Stimulated activated CD4-positive, alpha-beta T cell treated with anti-CD3 and anti-CD28 coated beads, Interleukin-2, amount 100 ng/mL, for 24 hours (primary cell): Measurements from ENCODE around the gene CD86.

Experiments
- DNase-seq, 2 donors: peaks; one replicate each; pipeline ENCODE4 v3.0.0-alpha.2; 2020

The CD86 gene

DNA sequence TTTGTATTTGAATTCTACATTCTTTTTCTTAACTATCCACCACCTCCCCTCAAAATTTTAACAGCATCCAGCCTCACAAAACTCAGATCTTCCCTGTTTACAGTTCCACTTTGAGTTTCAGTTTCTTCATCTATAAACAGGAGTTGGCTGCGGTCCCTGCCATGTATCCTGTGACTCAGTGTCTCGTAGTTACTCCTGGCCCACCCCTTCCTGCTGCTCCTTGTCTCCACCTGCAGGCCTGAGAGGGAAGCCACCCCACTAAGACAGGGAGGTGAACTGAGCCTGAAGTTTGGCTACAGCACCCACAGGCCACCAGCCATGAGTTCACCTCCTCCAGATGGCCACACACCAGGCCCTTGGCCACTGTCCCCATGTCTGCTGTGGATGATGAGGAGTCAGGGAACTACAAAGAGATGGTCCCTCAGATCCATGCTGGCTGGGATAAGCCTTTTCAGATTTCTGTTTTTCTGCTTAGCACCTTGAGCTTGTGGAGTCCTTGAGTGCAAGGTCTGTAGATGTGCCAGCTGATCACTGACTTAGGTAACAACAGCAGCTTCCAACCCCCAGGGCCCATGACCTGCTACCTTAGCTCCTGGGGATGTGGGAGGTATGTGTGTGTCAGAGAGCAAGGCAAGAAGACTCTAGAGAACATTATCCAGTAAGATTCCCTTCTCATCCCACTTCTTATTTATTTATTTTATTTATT, 37.5 kb downstream of the CD86 start:
- DNase-seq = peak; percentile 61 to 65

GRCh38 chr3:122094125-122094524, 39.0 kb downstream of the CD86 start:
- no peak for DNase-seq

DNA sequence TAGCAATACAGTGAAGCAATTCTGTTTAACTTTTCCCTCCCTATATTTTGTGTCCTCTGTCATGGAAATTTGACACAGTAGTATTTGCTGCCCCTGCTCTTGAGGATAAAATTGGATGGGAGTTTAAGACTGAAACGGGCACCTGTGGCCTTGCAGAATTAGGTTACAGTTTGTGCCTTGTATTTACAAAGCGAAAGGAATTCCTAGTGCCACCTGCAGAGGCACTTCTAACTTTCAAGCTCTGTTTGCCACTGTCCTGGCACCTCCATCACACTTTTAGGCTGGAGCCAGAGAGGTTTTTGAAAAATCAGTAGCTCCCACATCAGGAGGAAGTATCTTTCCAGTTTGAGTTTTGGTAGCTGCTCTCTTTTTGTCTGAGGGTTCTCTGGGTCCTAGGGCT, 39.5 kb downstream of the CD86 start:
- DNase-seq = no peak

GRCh38 chr3:122097141-122097540, 42.0 kb downstream of the CD86 start:
- DNase-seq = no peak

GRCh38 chr3:122098611-122099010, 43.4 kb downstream of the CD86 start:
- DNase-seq = no peak

DNA sequence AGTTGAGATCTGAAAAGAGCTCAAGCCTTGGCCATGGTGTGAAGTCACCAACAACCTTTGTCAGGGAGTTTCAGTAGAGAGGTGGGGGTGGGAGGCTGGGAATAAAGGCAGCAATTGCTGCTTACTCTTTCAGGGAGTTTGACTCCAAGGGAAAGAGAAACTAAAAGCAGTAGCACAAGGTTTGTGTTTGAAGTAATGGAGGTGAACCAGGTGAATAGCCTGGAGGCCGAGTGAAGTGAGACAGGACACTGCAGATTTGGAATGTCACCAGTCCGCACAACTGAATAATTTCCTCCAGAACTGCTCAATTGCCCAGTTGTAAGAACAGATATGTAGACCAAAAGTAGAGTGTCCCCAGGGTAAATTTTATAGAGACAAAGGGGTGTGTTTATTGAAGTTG, 44.1 kb downstream of the CD86 start:
- DNase-seq = no peak

- DNase-seq = no peak
Measured at GRCh38 chr3:122100083-122100482, 44.9 kb downstream of the CD86 start.

GRCh38 chr3:122100591-122101463, 45.7 kb downstream of the CD86 start:
- DNase-seq = peak; percentile 16 to 30

DNA sequence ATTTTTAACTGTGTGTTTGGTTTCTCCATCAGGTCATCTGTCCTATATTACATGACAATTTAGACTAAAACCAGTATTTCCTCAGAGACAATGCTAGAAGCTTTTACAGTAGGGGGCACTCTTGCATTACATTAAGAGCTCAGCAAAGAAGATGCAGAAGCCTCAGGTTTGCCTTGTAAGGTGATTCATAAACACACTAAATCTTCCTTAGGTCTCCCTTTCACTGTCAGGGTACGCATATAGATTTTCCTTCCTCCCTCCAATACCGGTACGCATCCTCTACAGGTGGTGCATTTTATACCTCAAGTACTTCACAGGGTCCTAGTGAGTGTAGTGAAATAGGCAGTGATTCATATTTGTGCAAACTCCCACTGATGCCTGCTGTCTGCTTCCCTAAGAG, 46.5 kb downstream of the CD86 start:
- DNase-seq = no peak

- peak; percentile 20 to 28 for DNase-seq
Measured at GRCh38 chr3:122102191-122102935, 47.2 kb downstream of the CD86 start.

- DNase-seq = no peak
Measured at GRCh38 chr3:122103821-122104514, 48.8 kb downstream of the CD86 start.

DNA sequence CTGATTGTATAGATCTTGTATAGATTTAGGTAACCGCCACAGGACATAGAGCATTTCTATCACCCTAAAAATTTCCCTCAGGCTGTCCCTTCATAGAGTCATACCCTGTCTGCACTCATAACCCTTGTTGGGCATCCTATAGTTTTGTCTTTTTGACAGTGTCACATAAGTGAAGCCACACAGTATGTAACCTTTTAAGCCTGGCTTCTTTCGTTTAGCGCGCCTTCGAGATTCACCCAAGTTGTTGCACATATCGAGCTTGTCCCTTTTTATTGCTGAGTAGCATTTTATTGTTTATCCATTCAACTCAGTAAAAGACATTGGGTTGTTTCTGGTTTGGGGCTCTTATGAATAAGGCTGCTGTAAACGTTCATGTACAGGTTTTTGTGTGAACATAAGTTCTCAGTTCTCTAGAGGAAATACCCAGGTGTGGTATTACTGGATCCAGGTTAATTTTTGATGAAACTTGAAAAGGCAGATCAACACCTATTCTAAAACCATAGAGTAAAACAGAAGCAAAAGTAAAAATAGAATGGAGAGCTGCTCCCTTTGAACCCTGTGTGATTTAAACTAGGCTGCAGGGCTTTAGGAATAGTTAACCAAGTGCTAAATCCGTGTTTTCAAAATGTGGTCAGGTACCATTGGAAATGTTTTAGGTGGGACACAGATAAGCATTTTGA, 49.5 kb downstream of the CD86 start:
- no peak for DNase-seq

DNA sequence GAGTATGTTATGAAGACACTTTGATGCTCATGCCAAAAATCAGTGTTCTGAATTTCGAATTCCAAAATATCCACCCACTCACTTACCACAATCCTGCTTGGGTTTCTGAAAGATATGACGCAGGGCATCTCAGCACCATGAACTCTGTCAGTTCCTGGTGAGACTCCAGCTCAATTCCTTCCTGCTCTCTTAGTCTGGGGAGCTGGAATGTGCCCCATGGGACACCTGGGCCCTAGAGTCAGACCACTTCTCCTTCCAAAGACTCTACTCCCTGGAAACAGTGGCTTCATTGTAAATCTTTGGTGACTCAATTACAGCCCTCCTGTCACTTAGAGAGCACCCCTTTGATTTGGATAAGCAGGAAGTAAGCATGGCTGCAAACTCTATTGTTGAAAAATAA, 50.5 kb downstream of the CD86 start:
- no peak for DNase-seq

DNA sequence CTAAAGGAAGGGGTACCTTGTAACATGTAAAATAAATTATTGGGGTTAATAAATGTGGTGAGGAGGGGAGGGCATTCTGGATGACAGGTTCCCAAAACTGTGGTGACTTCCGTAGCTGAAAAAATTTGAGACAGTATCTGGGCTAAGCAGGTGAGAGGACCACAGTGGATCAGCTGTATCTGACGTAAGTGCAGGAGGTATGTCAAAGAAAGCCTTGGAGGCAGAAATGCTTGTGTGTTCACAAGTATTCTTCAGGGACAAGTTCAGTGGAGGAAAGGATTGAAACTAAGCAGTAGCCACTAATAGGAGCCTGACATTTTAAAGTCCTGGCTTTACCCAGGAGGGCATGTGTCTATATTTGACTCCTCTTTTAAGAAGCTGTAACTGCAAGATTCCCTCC, 52.0 kb downstream of the CD86 start:
- DNase-seq = no peak

- no peak for DNase-seq
Measured at GRCh38 chr3:122111974-122112373, 56.8 kb downstream of the CD86 start.

- DNase-seq = no peak
Measured at GRCh38 chr3:122112754-122113153, 57.6 kb downstream of the CD86 start.

DNA sequence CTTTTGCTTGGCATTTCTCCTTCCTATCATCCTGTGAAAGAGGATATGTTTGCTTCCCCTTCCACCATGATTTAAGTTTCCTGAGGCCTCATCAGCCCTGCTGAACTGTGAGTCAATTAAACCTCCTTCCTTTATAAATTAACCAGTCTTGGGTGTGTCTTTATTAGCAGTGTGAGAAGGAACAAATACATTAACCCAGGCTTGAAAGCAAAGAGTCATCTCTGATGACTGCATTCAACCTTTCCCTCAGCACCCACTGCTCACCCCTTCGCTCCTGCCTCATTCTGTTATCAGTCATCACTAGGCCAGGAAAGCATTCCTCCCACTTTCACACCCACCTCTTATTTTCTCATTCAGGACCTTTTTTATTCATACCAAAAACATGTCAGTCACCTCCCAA, 68.7 kb downstream of the CD86 start:
- no peak for DNase-seq

DNA sequence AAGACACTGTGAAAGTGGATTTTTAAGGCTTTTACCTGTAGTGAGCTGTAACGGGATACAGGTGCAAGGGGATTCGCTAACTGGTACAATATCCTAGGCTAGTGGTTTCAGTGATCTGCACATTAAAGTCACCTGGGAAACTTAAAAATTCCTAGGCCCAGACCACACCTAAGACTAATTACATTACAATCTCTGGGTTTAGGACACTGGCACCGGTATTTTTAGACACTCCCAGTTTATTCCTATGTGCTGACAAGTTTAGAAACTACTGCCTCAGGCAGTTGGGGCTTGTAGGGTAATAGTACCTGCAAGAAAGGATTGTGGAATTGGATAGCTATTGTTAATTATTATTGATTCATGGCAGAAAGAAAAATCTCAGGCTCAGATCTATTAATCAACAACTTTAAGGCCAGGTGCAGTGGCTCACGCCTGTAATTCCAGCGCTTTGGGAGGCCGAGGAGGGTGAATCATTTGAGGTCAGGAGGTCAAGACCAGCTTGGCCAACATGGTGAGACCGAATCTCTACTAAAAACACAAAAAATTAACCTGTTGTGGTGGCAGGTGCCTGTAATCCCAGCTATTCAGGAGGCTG, 77.9 kb downstream of the CD86 start:
- no peak for DNase-seq

- peak; percentile 63 to 72 for DNase-seq
Measured at GRCh38 chr3:122146466-122146865, 91.3 kb downstream of the CD86 start.

DNA sequence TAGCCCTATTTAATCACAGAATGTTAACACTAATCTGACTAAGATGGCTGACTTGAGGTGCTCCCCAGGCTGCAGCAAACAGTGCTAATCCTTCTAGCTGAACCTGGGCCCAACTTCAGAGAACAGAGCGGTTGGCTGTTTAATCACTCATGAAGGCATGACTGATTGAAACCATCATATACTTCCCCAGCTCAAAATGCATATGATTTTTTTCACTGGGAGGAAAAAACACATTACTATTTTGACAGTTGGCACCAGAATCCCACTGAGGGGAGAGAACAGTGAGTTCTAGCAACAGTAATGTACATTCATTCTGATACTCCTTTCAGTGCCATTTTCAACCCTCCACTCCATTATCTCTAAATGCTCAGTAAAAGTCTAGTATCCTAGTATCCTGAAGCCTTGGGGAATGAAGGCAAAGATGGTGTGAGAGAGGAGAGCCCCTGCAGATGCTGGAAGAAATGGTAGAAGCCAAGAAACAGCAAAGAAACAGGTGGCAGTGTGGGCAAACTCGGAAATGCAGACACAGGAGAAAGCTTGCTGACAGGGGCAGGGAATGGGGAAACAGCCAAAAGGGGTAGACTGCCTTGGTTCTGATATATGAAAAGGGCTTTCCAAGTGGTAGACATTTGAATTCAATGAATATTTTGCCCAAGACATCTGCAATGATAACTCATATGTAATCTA, 93.9 kb downstream of the CD86 start:
- DNase-seq = no peak

DNA sequence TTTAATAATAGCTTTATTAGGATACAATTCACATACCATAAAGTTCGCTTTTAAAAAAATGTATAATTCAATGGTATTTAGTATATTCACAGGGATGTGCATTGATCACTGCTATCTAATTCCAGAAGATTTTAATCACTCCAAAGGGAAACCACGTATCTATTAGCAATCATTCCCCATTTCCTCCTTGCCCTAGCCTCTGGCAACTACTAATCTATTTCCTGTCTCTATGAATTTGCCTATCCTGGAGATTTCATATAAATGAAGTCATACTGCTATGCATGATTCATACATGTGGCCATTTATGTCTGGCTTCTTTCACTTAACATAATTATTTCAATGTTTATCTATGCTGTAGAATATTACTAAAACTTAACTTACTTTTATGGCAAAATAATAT, 96.3 kb downstream of the CD86 start:
- no peak for DNase-seq
